ENCODE data around the gene RGS6. TPM values are rescaled to one million over a fixed set of nuclear protein-coding genes. Genes with fewer than 3 reads are reported as not detected.

RGS6 gene
- total RNA-seq, 2 donors from 2014 or later = 0.15 to 0.45 TPM

GRCh38 chr14:72605921-72606220 lies 673.6 kb downstream of the RGS6 start:
- H3K27ac ChIP-seq = no peak overlapping the region
- no peak for TF ChIP-seq CTCF (IDR thresholded peaks at IDR 0.05)
- H3K27me3 ChIP-seq = no peaks in the 10 kb centered on the region
- H3K36me3 ChIP-seq = no peaks in the 10 kb centered on the region
- H3K9me3 ChIP-seq = no peaks in the 10 kb centered on the region
- no peak overlapping the region for H3K9ac ChIP-seq (ENCODE audit: low read depth in 2 of 2, low read length in 2 of 2)
- intact Hi-C loops (cut with DNase I) = no loop called here
- peak; percentile 2 for DNase-seq
- no peak overlapping the region for H3K4me3 ChIP-seq
- H3K4me1 ChIP-seq = no peaks in the 10 kb centered on the region

- Histone ChIP-seq H3K27ac (no peak overlapping the region), H3K4me1 (no peaks in the 10 kb centered on the region), H3K4me3 (no peak overlapping the region), H3K9ac (ENCODE audit: low read depth in 2 of 2, low read length in 2 of 2) (no peak overlapping the region), H3K36me3 (no peaks in the 10 kb centered on the region), H3K9me3 (no peaks in the 10 kb centered on the region), H3K27me3 (no peaks in the 10 kb centered on the region)
- DNase-seq = peak; percentile 5
- no peak for TF ChIP-seq CTCF (IDR thresholded peaks at IDR 0.05)
- intact Hi-C loops (cut with DNase I) = no loop called here
Measured at GRCh38 chr14:72606879-72607278, 674.6 kb downstream of the RGS6 start.

GRCh38 chr14:72607386-72608130 lies 675.3 kb downstream of the RGS6 start:
- intact Hi-C loops (cut with DNase I) = no loop called here
- peak; percentile 7 for DNase-seq
- H3K27ac ChIP-seq = no peak overlapping the region

GRCh38 chr14:72608391-72609204 lies 676.4 kb downstream of the RGS6 start:
- H3K4me3 ChIP-seq = no peak overlapping the region
- no peaks in the 10 kb centered on the region for H3K9me3 ChIP-seq
- no peak overlapping the region for H3K27ac ChIP-seq
- peak; percentile 12 for DNase-seq
- no peak for TF ChIP-seq CTCF (IDR thresholded peaks at IDR 0.05)
- no peaks in the 10 kb centered on the region for H3K4me1 ChIP-seq
- no peaks in the 10 kb centered on the region for H3K27me3 ChIP-seq
- no peaks in the 10 kb centered on the region for H3K36me3 ChIP-seq
- intact Hi-C loops (cut with DNase I) = no loop called here
- no peak overlapping the region for H3K9ac ChIP-seq (ENCODE audit: low read depth in 2 of 2, low read length in 2 of 2)

More at GRCh38 chr14:72607386-72608130, 675.3 kb downstream of the RGS6 start:
- Histone ChIP-seq H3K36me3 (no peaks in the 10 kb centered on the region), H3K9ac (ENCODE audit: low read depth in 2 of 2, low read length in 2 of 2) (no peak overlapping the region), H3K27me3 (no peaks in the 10 kb centered on the region), H3K9me3 (no peaks in the 10 kb centered on the region), H3K4me1 (no peaks in the 10 kb centered on the region), H3K4me3 (no peak overlapping the region)
- TF ChIP-seq CTCF (IDR thresholded peaks at IDR 0.05) = no peak

GRCh38 chr14:72609205-72609916 lies 677.1 kb downstream of the RGS6 start:
- H3K27me3 ChIP-seq = no peaks in the 10 kb centered on the region
- no peak for TF ChIP-seq CTCF (IDR thresholded peaks at IDR 0.05)
- H3K4me1 ChIP-seq = no peaks in the 10 kb centered on the region
- intact Hi-C loops (cut with DNase I) = no loop called here
- DNase-seq = peak; percentile 10
- no peak overlapping the region for H3K9ac ChIP-seq (ENCODE audit: low read depth in 2 of 2, low read length in 2 of 2)
- H3K9me3 ChIP-seq = no peaks in the 10 kb centered on the region
- no peak overlapping the region for H3K4me3 ChIP-seq
- H3K27ac ChIP-seq = no peak overlapping the region
- H3K36me3 ChIP-seq = no peaks in the 10 kb centered on the region

Data from colonic mucosa (tissue), 4 donors.